ENCODE results near the gene RNLS. TPM values are rescaled to one million over a fixed set of nuclear protein-coding genes. Genes with fewer than 3 reads are reported as not detected.

RNLS gene
- total RNA-seq, 1 experiment from 2014 or later: 9.7 TPM

DNA sequence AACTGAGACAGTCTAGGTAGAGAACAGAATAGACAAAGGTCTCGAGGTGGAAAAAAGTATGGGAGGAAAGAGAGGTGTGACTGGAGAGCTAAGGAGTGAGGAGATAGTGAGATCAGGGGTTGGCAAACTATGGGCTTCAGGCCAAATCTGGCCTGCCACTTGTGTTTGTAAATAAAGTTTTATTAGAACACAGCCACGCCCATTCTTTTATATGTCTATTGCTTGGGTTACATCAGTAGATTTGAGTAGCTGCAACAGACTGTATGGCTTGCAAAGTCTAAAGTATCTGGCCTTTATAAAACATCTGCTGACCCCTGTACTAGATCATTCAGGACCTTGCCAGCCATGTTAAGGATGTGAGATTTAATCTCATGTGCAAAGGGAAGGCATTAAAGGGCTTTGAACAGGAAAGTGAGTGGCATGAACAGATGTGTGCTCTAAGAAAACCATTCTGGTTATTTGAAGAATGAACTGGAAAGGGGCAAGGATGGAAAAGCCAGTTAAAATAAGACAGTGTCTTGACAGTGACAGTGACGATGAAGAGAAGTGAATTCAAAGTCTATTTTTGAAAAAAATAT lies 240.3 kb downstream of the RNLS start:
- Histone ChIP-seq H3K27me3 (ENCODE audit: control insufficient read depth, insufficient read depth, low read length) (no peaks in the 10 kb centered on the region), H3K36me3 (replicated peaks; ENCODE audit: control insufficient read depth, insufficient read depth, low read length) (no peaks in the 10 kb centered on the region), H3K4me3 (ENCODE audit: insufficient read depth, low read depth, low read length) (no peak overlapping the region)
- no peak for DNase-seq

- Histone ChIP-seq H3K4me3 (ENCODE audit: insufficient read depth, low read depth, low read length) (no peak overlapping the region), H3K27me3 (ENCODE audit: control insufficient read depth, insufficient read depth, low read length) (no peaks in the 10 kb centered on the region), H3K36me3 (replicated peaks; ENCODE audit: control insufficient read depth, insufficient read depth, low read length) (no peaks in the 10 kb centered on the region)
- DNase-seq: no peak
These were observed 246.0 kb downstream of the RNLS start for GRCh38 chr10:88337134-88337533.

DNA sequence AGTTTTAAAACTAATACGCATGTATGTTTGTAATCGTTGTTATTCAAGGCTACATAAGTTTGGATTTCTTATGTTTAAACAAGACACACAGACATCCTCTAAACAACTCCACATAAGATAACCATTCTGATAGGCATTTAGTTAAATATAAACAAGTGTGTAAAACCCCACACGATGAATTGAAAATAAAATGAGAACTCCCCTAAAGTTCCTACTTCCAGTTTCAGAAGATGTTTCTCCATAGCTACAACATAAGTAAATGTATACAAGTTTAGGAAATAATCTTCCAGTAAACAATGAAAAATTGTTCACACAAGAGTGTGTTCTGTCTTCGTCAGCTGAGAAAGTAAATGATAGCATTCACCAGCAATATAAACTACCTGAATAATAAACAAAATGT lies 246.8 kb downstream of the RNLS start:
- no peak for DNase-seq
- Histone ChIP-seq H3K36me3 (replicated peaks; ENCODE audit: control insufficient read depth, insufficient read depth, low read length) (no peaks in the 10 kb centered on the region), H3K27me3 (ENCODE audit: control insufficient read depth, insufficient read depth, low read length) (no peaks in the 10 kb centered on the region), H3K4me3 (ENCODE audit: insufficient read depth, low read depth, low read length) (no peak overlapping the region)

DNA sequence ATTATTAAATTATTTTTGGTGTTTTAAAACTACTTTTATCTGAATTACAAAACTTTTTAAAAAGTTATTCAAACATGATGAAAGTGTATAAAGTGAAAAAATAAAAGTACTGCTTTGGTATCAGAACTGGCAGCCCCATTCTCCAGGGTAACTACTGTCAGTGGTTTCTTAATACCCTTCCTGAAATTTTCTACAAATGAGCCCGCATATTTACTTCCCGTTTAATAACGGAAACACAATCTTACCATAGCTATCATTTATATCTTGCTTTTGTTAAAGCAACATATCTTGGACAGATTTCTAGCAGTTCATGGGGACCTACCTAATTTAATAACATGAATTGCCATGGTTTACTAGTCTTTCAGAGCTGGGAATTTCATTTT lies 249.9 kb downstream of the RNLS start:
- no peaks in the 10 kb centered on the region for H3K36me3 ChIP-seq (replicated peaks; ENCODE audit: control insufficient read depth, insufficient read depth, low read length)
- H3K4me3 ChIP-seq (ENCODE audit: insufficient read depth, low read depth, low read length): no peak overlapping the region
- no peaks in the 10 kb centered on the region for H3K27me3 ChIP-seq (ENCODE audit: control insufficient read depth, insufficient read depth, low read length)
- no peak for DNase-seq

DNA sequence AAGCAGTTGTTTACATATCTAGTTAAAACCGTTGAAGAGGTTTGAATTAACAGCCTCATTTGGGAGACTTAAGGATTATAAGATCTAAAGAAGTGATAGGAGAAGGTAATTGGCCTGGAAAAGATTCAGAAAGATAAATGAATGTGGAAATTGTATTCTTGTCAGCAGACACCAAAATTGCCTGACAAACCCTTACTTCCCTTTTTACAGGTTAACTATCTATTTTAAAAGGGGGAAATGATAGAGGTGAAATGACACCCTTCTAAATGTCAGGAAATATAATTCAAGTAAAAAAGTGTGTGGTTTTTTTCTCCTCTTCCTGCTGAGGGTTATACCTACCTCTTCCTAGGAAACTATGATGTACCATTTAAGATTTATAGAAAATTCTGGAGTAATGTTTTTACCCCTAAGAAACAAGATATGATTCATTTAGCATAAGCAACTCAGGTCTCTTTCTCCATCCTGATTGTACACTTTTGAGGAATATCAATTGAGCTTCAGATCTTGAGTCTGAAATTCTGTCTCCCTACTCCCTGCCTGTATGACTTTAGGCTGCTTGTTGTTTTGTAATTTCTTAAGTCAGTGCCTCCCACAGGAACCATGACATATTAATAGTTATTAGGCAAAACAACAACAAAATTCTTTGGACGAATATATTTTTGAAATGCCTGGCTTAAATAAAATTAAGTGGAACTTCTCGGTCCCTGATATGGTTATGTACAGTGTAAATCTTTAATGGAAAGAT lies 250.4 kb downstream of the RNLS start:
- no peak for DNase-seq
- H3K4me3 ChIP-seq (ENCODE audit: insufficient read depth, low read depth, low read length): no peak overlapping the region
- no peaks in the 10 kb centered on the region for H3K27me3 ChIP-seq (ENCODE audit: control insufficient read depth, insufficient read depth, low read length)
- no peaks in the 10 kb centered on the region for H3K36me3 ChIP-seq (replicated peaks; ENCODE audit: control insufficient read depth, insufficient read depth, low read length)

DNA sequence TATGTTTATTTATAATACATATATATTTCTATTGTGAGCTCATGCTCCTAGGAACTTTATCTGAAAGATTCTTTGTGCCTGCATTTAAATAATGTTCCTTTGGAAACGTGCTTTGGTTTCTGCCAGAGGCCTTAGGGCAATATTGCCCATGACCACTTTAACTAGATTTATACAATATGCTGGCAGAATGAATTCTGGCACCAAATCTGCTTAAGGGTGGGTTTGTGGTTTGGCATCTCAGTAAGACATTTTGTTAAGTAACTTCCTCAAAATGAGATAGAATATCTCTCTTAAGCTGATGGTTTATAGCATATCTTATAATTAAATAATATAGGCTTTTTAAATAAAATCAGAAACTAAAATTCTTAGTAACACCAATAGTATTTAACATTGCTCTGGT lies 252.9 kb downstream of the RNLS start:
- H3K27me3 ChIP-seq (ENCODE audit: control insufficient read depth, insufficient read depth, low read length): no peaks in the 10 kb centered on the region
- no peaks in the 10 kb centered on the region for H3K36me3 ChIP-seq (replicated peaks; ENCODE audit: control insufficient read depth, insufficient read depth, low read length)
- H3K4me3 ChIP-seq (ENCODE audit: insufficient read depth, low read depth, low read length): no peak overlapping the region
- no peak for DNase-seq

GRCh38 chr10:88322324-88323063 lies 260.6 kb downstream of the RNLS start:
- H3K27me3 ChIP-seq (ENCODE audit: control insufficient read depth, insufficient read depth, low read length): no peaks in the 10 kb centered on the region
- DNase-seq: no peak
- H3K36me3 ChIP-seq (replicated peaks; ENCODE audit: control insufficient read depth, insufficient read depth, low read length): no peaks in the 10 kb centered on the region
- no peak overlapping the region for H3K4me3 ChIP-seq (ENCODE audit: insufficient read depth, low read depth, low read length)

DNA sequence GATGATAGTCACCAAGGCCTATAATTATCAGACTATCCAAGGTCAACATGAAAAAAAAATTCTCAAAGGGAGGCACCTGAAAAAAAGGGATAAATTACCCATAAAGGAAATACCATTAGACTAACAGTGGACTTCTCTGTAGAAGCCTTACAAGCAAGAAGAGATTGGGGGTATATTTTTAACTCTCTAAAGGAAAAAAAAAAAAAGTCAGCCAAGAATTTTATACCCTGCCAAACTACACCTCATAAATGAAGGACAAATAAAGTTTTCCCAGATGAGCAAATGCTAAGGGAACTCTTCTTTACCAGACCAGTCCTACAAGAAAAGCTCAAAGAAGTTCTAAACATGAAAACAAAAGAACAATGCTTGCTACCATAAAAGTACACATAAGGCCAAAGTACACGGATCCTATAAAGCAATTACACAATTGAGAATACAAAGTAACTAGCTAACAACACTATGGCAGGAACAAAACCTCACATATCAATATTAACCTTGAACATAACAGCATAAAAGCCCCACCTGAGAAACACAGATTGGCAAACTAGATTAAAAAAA lies 263.1 kb downstream of the RNLS start:
- no peak for DNase-seq
- H3K36me3 ChIP-seq (replicated peaks; ENCODE audit: control insufficient read depth, insufficient read depth, low read length): no peaks in the 10 kb centered on the region

GRCh38 chr10:88318803-88319202 lies 264.3 kb downstream of the RNLS start:
- H3K36me3 ChIP-seq (replicated peaks; ENCODE audit: control insufficient read depth, insufficient read depth, low read length): no peaks in the 10 kb centered on the region
- peak; percentile 7 for DNase-seq
- H3K27me3 ChIP-seq (ENCODE audit: control insufficient read depth, insufficient read depth, low read length): no peaks in the 10 kb centered on the region
- H3K4me3 ChIP-seq (ENCODE audit: insufficient read depth, low read depth, low read length): no peak overlapping the region

More for the DNA sequence above, 263.1 kb downstream of the RNLS start:
- Histone ChIP-seq H3K4me3 (ENCODE audit: insufficient read depth, low read depth, low read length) (no peak overlapping the region), H3K27me3 (ENCODE audit: control insufficient read depth, insufficient read depth, low read length) (no peaks in the 10 kb centered on the region)

- H3K4me3 ChIP-seq (ENCODE audit: insufficient read depth, low read depth, low read length): no peak overlapping the region
- no peaks in the 10 kb centered on the region for H3K27me3 ChIP-seq (ENCODE audit: control insufficient read depth, insufficient read depth, low read length)
- DNase-seq: no peak
- no peaks in the 10 kb centered on the region for H3K36me3 ChIP-seq (replicated peaks; ENCODE audit: control insufficient read depth, insufficient read depth, low read length)
These were observed 266.0 kb downstream of the RNLS start for GRCh38 chr10:88317099-88317498.

DNA sequence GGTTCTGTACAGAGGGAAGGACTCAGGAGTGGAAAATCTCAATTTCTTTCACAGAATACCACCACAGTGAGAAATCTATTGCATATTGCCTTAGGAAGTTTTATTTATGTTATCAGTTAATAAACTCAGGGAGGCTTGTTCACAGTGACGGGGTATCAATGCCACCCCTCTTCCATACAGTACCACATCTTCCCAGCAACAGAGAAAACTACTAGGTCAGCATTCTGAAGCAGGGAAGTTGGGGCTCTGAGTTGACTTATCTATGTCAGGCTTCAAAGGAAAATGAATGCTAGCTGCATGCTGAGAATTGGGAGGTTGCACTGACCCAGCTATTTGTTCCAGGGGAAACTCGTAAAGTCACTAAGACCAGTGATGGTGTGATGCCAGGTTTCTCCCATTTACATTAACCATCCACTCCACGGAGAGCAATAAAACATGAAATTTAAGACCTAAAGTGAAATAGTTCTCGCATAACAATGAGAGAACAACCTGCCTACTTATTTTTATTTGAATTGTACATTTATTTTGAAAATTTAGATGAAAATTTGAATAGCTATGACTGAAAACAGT lies 266.7 kb downstream of the RNLS start:
- no peaks in the 10 kb centered on the region for H3K36me3 ChIP-seq (replicated peaks; ENCODE audit: control insufficient read depth, insufficient read depth, low read length)

DNA sequence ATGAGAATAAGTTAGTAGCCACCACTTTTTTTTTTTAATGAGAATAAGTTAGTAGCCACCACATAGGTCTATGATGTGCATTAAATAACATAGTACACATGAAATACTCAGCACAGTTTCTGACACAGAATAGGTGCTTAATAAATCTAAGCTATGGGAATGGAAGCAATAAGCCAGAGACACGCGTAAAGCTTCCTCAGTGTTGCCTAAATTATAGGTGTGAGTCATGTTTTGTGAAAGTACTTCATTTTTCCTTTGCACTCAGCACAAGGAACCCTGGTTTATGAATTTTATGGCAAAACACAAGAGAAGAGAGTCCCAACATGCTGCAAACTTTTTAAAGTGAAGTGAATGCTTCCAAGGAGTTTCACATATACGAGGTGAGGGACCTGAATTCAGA lies 267.4 kb downstream of the RNLS start:
- H3K4me3 ChIP-seq (ENCODE audit: insufficient read depth, low read depth, low read length): no peak overlapping the region
- H3K27me3 ChIP-seq (ENCODE audit: control insufficient read depth, insufficient read depth, low read length): no peaks in the 10 kb centered on the region
- H3K36me3 ChIP-seq (replicated peaks; ENCODE audit: control insufficient read depth, insufficient read depth, low read length): no peaks in the 10 kb centered on the region
- DNase-seq: no peak

More for the DNA sequence above, 266.7 kb downstream of the RNLS start:
- Histone ChIP-seq H3K4me3 (ENCODE audit: insufficient read depth, low read depth, low read length) (no peak overlapping the region), H3K27me3 (ENCODE audit: control insufficient read depth, insufficient read depth, low read length) (no peaks in the 10 kb centered on the region)
- DNase-seq: no peak

DNA sequence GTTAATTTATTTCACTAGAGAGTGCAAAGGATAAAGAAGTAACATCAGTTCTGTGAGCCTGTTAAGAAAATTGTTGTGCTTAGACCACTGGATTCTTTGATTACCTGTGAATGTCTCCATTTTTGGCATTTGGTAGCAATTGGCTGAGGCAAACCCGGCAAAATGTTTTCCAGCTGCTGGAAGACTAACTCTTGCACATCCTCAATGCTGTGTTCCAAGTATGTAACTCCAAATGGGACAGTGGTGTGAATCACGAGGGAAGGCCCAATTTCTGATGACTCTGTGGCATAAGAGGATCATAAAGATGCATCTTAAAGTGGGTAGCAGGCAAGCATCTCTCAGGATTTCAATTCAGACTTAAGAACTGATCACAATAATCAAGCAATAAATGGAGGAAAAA lies 268.8 kb downstream of the RNLS start:
- Histone ChIP-seq H3K4me3 (ENCODE audit: insufficient read depth, low read depth, low read length) (no peak overlapping the region), H3K36me3 (replicated peaks; ENCODE audit: control insufficient read depth, insufficient read depth, low read length) (no peaks in the 10 kb centered on the region), H3K27me3 (ENCODE audit: control insufficient read depth, insufficient read depth, low read length) (no peaks in the 10 kb centered on the region)
- no peak for DNase-seq

DNA sequence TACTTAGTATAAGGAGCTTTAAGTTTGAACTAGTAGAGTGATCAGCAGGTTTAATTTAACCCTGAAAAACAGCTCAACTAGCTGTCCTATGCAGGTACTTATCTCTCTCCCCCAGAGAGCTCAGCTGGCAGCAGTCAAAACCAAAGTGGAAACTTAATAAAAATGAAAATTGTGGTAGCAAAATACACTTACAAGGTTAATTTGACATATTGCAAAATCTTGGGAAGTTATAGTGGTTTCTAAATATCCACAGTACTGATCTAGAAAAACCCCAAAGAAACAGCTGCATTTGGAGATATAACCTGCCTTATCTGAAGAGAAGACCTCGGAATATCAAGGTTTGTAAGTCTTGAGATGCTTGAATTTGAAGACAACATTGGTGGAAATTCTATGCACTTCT lies 269.2 kb downstream of the RNLS start:
- no peak for DNase-seq
- Histone ChIP-seq H3K36me3 (replicated peaks; ENCODE audit: control insufficient read depth, insufficient read depth, low read length) (no peaks in the 10 kb centered on the region), H3K4me3 (ENCODE audit: insufficient read depth, low read depth, low read length) (no peak overlapping the region), H3K27me3 (ENCODE audit: control insufficient read depth, insufficient read depth, low read length) (no peaks in the 10 kb centered on the region)

All from H7 (cell line).